K562 (cell line): ENCODE results near the gene CFAP58. TPM values are rescaled to one million over a fixed set of nuclear protein-coding genes. Genes with fewer than 3 reads are reported as not detected.

ENCODE experiments used
- ARNT ChIP-seq, 2 experiments: fragments of 450-650 bp; IDR thresholded peaks; 2 replicates each; pipeline ENCODE4 v1.6.1; 2016; ENCODE audit warnings: mild to moderate bottlenecking in 1 of 2
- CTCF ChIP-seq, 3 experiments: IDR thresholded peaks in 2 of 3; conservative IDR thresholded peaks in 1 of 3; 2 replicates each; pipeline ENCODE4 v1.5.1; 2011 to 2012; ENCODE audit warnings: low read length in 3 of 3, mild to moderate bottlenecking in 3 of 3, control low read depth in 2 of 3, improper control_type of control experiment in 1 of 3, inconsistent platforms in 1 of 3, low read depth in 1 of 3, mixed read lengths in 1 of 3, moderate library complexity in 1 of 3; ENCODE audit not compliant: insufficient read depth in 2 of 3
- EGR1 ChIP-seq: fragments of 450-650 bp; conservative IDR thresholded peaks from 2 replicates; pipeline ENCODE4 v1.6.1; 2017; ENCODE audit warnings: mild to moderate bottlenecking
- FOS ChIP-seq: IDR thresholded peaks from 3 replicates; pipeline ENCODE4 v1.6.1; 2011; ENCODE audit not compliant: insufficient read length; ENCODE audit errors: extremely low read depth
- KAT7 ChIP-seq: sonication (generic); formaldehyde crosslinking; IDR thresholded peaks from 2 replicates; pipeline ENCODE4 v1.8.0; 2022; ENCODE audit warnings: missing genetic modification reagents, mild to moderate bottlenecking, borderline replicate concordance
- MAZ ChIP-seq, 2 experiments: fragments of 450-650 bp in 1 of 2; sonication (generic) in 1 of 2; formaldehyde crosslinking; IDR thresholded peaks in 1 of 2; conservative IDR thresholded peaks in 1 of 2; 2 replicates each; pipeline versions ENCODE4 v1.4.0 to v1.5.0; 2020; ENCODE audit warnings: mild to moderate bottlenecking in 1 of 2, missing genetic modification reagents in 1 of 2
- MCM2 ChIP-seq: fragments of 450-650 bp; IDR thresholded peaks from 2 replicates; pipeline ENCODE4 v1.6.1; 2017; ENCODE audit warnings: low read depth, mild to moderate bottlenecking
- NRF1 ChIP-seq, 2 experiments: fragments of 450-650 bp; IDR thresholded peaks in 1 of 2; conservative IDR thresholded peaks in 1 of 2; 2 replicates each; pipeline ENCODE4 v1.6.1; 2014; ENCODE audit warnings: mild to moderate bottlenecking in 2 of 2
- PHF8 ChIP-seq: fragments of 200-600 bp; sonication (generic); IDR thresholded peaks from 2 replicates; pipeline ENCODE4 v1.6.1; 2012; ENCODE audit warnings: mixed run types, mild to moderate bottlenecking, inconsistent platforms, low read length, moderate library complexity, borderline replicate concordance
- POLR2A ChIP-seq: fragments of 450-650 bp; conservative IDR thresholded peaks from 2 replicates; pipeline ENCODE4 v1.6.1; 2016
- POLR2AphosphoS5 ChIP-seq: IDR thresholded peaks from 2 replicates; pipeline ENCODE4 v1.6.1; 2011; ENCODE audit warnings: mild to moderate bottlenecking, low read depth, low read length, moderate library complexity; ENCODE audit not compliant: control insufficient read depth, insufficient read depth
- PREB ChIP-seq: sonication (generic); formaldehyde crosslinking; IDR thresholded peaks from 2 replicates; pipeline ENCODE4 v1.8.1; 2023; ENCODE audit warnings: mild to moderate bottlenecking, missing genetic modification reagents
- RBBP5 ChIP-seq: fragments of 200-600 bp; sonication (generic); IDR thresholded peaks from 2 replicates; pipeline ENCODE4 v1.6.1; 2012; ENCODE audit warnings: borderline replicate concordance, mild to moderate bottlenecking, low read length, control low read depth, inconsistent platforms; ENCODE audit not compliant: insufficient read depth, poor library complexity, severe bottlenecking
- SAP30 ChIP-seq: fragments of 200-600 bp; sonication (generic); IDR thresholded peaks from 2 replicates; pipeline ENCODE4 v1.6.1; 2012; ENCODE audit warnings: borderline replicate concordance, low read depth, mild to moderate bottlenecking, moderate library complexity, low read length, control low read depth, inconsistent platforms; ENCODE audit not compliant: insufficient read depth, poor library complexity, severe bottlenecking
- SIN3A ChIP-seq, 2 experiments: fragments of 150-350 bp in 1 of 2; IDR thresholded peaks; 2 replicates each; pipeline ENCODE4 v1.6.1; 2011 to 2016; ENCODE audit warnings: borderline replicate concordance in 2 of 2, low read depth in 2 of 2, low read length in 2 of 2, mild to moderate bottlenecking in 2 of 2, moderate library complexity in 2 of 2; ENCODE audit not compliant: control insufficient read depth in 1 of 2
- TOE1 ChIP-seq, 2 experiments: fragments of 450-650 bp in 1 of 2; sonication (generic) in 1 of 2; formaldehyde crosslinking in 1 of 2; IDR thresholded peaks; 2 replicates each; pipeline versions ENCODE4 v1.7.1 to v1.8.0; 2016 to 2022; ENCODE audit warnings: borderline replicate concordance in 2 of 2, mild to moderate bottlenecking in 2 of 2, antibody characterized with exemption in 1 of 2, inconsistent platforms in 1 of 2, low read depth in 1 of 2, missing genetic modification reagents in 1 of 2, moderate library complexity in 1 of 2
- ZBTB1 ChIP-seq: sonication (generic); formaldehyde crosslinking; IDR thresholded peaks from 2 replicates; pipeline ENCODE4 v1.8.1; 2023; ENCODE audit warnings: missing genetic modification reagents, low read depth, mild to moderate bottlenecking, borderline replicate concordance
- ZBTB17 ChIP-seq: fragments of 450-650 bp; formaldehyde crosslinking; IDR thresholded peaks from 2 replicates; pipeline ENCODE4 v1.4.0; 2020; ENCODE audit warnings: mild to moderate bottlenecking
- ZBTB2 ChIP-seq: fragments of 450-650 bp; IDR thresholded peaks from 2 replicates; pipeline ENCODE4 v1.6.1; 2016; ENCODE audit warnings: antibody characterized with exemption
- ZC3H8 ChIP-seq: fragments of 450-650 bp; IDR thresholded peaks from 2 replicates; pipeline ENCODE4 v1.6.1; 2017
- ZNF766 ChIP-seq: fragments of 200-800 bp; sonication (Bioruptor generic); conservative IDR thresholded peaks from 2 replicates; pipeline ENCODE4 v1.6.1; 2016; ENCODE audit warnings: missing genetic modification characterization, missing compliant biosample characterization
- polyA plus RNA-seq, 8 experiments: library from polyadenylated mRNA; depleted of rRNA in 4 of 8; stranded (reverse) in 5 of 8; unstranded in 3 of 8; fragments of >200 nt; fragmentation: Nextera tagmentation in 2 of 8; fragmentation: Illumina TruSeq in 1 of 8; extraction: Ambion mirVana in 2 of 8; extraction: Trizol in 1 of 8; gene quantifications; 2 replicates each; pipeline versions ENCODE4 v1.2.1 to v1.2.3, GENCODE V29; 2011 to 2014; ENCODE audit warnings: inconsistent platforms in 1 of 8, missing spikeins in 1 of 8
- total RNA-seq, 7 experiments: library from RNA; depleted of rRNA in 6 of 7; stranded (reverse); fragments of >200 nt in 6 of 7; fragmentation: Illumina TruSeq in 2 of 7; extraction: Trizol in 2 of 7; gene quantifications; 2 replicates each; pipeline versions ENCODE4 v1.2.1 to v1.2.3, GENCODE V29; 2011 to 2021; ENCODE audit warnings: low replicate concordance in 1 of 7

The CFAP58 gene
- total and polyA plus RNA-seq, 9 of the 15 experiments (the other 6 are each of a cell fraction or from before 2014, with no cell fraction given), result 0.08 to 2.0 (median 0.71) TPM

- TF ChIP-seq SAP30 (peak; percentile 7), POLR2A (peak; percentile 75), ZBTB17 (CRISPR knock-in tag) (0 out of 2 replicates have a peak, but pooled peaks have one; percentile 13), ARNT (IDR thresholded peaks at IDR 0.05) (peak; percentile 36 to 38; a peak in 1 of 4 replicates), POLR2AphosphoS5 (peak; percentile 54; the same call in 1 of the 2 replicates), ZNF766 (CRISPR knock-in tag) (0 out of 2 replicates have a peak, but pooled peaks have one; percentile 35), RBBP5 (peak; percentile 66), NRF1 (conservative IDR thresholded peaks at IDR 0.05 in 1 of 2, IDR thresholded peaks at IDR 0.05 in 1 of 2) (peak in 1 of 2 experiments; percentile 68; a peak in 3 of 4 replicates), TOE1 (IDR thresholded peaks at IDR 0.05; ENCODE audit: borderline replicate concordance) (peak; percentile 97), TOE1 (CRISPR knock-in tag; IDR thresholded peaks at IDR 0.05; ENCODE audit: borderline replicate concordance, low read depth) (no peak), FOS (no peak), SIN3A (IDR thresholded peaks at IDR 0.05; ENCODE audit: borderline replicate concordance in 2 of 2, control insufficient read depth in 1 of 2, low read depth in 2 of 2, low read length in 2 of 2) (peak in 1 of 2 experiments; percentile 45; a peak in 1 of 4 replicates), PHF8 (peak; percentile 69), EGR1 (0 out of 2 replicates have a peak, but pooled peaks have one; percentile 8), MCM2 (no peak), KAT7 (CRISPR knock-in tag) (0 out of 2 replicates have a peak, but pooled peaks have one; percentile 58), ZBTB1 (peak; percentile 79), ZBTB2 (0 out of 2 replicates have a peak, but pooled peaks have one; percentile 51), PREB (no peak), CTCF (IDR thresholded peaks at IDR 0.05 in 2 of 3, conservative IDR thresholded peaks at IDR 0.05 in 1 of 3; ENCODE audit: insufficient read depth in 2 of 3, low read depth in 1 of 3, low read length in 3 of 3) (0 out of 6 replicates have a peak, but pooled peaks of 1 of the 3 experiments have one; percentile 2), MAZ (CRISPR knock-in tag; conservative IDR thresholded peaks at IDR 0.05 in 1 of 2, IDR thresholded peaks at IDR 0.05 in 1 of 2) (peak; percentile 29 to 43; a peak in 1 of 4 replicates), ZC3H8 (no peak)
Observed at GRCh38 chr10:104337985-104338735, 15.5 kb upstream of the CFAP58 start, which contains the start of gene ITPRIP (continued).
